Mesendoderm (in vitro differentiated cells): ENCODE measurements around the gene ERCC4.

Experiments used
- DNase-seq: peaks from one replicate; pipeline ENCODE4 v3.0.0; 2013
- H2AK5ac ChIP-seq: 2 replicates; pipeline ENCODE4 v1.6.1; 2013; ENCODE audit warnings: low read length, inconsistent platforms
- H2BK120ac ChIP-seq: 2 replicates; pipeline ENCODE4 v1.6.1; 2013; ENCODE audit warnings: low read depth, mild to moderate bottlenecking, low read length, moderate library complexity, mixed read lengths
- H2BK15ac ChIP-seq: replicated peaks from 2 replicates; pipeline ENCODE4 v1.6.1; 2013; ENCODE audit warnings: low read depth, mild to moderate bottlenecking, moderate library complexity
- H2BK5ac ChIP-seq: 2 replicates; pipeline ENCODE4 v1.6.1; 2013; ENCODE audit warnings: low read length, inconsistent platforms
- H3K18ac ChIP-seq: 2 replicates; pipeline ENCODE4 v1.6.1; 2013; ENCODE audit warnings: mild to moderate bottlenecking, low read length, mixed read lengths
- H3K23ac ChIP-seq: one replicate; pipeline ENCODE4 v1.6.1; 2013; ENCODE audit warnings: low read length
- H3K27ac ChIP-seq: 2 replicates; pipeline ENCODE4 v1.5.1; 2013; ENCODE audit warnings: low read depth, mild to moderate bottlenecking, inconsistent platforms, low read length, moderate library complexity
- H3K27me3 ChIP-seq: 2 replicates; pipeline ENCODE4 v1.6.1; 2013; ENCODE audit warnings: low read length, control low read depth, mild to moderate bottlenecking, inconsistent platforms; ENCODE audit not compliant: insufficient read depth, poor library complexity
- H3K36me3 ChIP-seq: 2 replicates; pipeline ENCODE4 v1.6.1; 2013; ENCODE audit warnings: low read length, inconsistent platforms; ENCODE audit not compliant: control insufficient read depth, insufficient read depth
- H3K4ac ChIP-seq: one replicate; pipeline ENCODE4 v1.6.1; 2013; ENCODE audit warnings: low read depth, mild to moderate bottlenecking, low read length, moderate library complexity
- H3K4me1 ChIP-seq: 2 replicates; pipeline ENCODE4 v1.6.1; 2013; ENCODE audit warnings: low read depth, low read length, inconsistent platforms; ENCODE audit not compliant: control insufficient read depth
- H3K4me2 ChIP-seq: 2 replicates; pipeline ENCODE4 v1.6.1; 2013; ENCODE audit warnings: low read length
- H3K4me3 ChIP-seq: 2 replicates; pipeline ENCODE4 v1.5.1; 2013; ENCODE audit warnings: mild to moderate bottlenecking, low read length
- H3K56ac ChIP-seq: one replicate; pipeline ENCODE4 v1.6.1; 2013; ENCODE audit warnings: low read length
- H3K79me1 ChIP-seq: 2 replicates; pipeline ENCODE4 v1.6.1; 2013; ENCODE audit warnings: low read length, inconsistent platforms
- H3K79me2 ChIP-seq: 2 replicates; pipeline ENCODE4 v1.6.1; 2013; ENCODE audit warnings: mild to moderate bottlenecking, low read length; ENCODE audit not compliant: control insufficient read depth, insufficient read depth
- H3K9ac ChIP-seq: 2 replicates; pipeline ENCODE4 v1.6.1; 2013; ENCODE audit warnings: low read length, inconsistent platforms
- H4K5ac ChIP-seq: one replicate; pipeline ENCODE4 v1.6.1; 2013; ENCODE audit warnings: low read length
- H4K8ac ChIP-seq: one replicate; pipeline ENCODE4 v1.6.1; 2013; ENCODE audit warnings: low read depth, mild to moderate bottlenecking, control low read depth, low read length, moderate library complexity
- WGBS: extraction: QIAGEN DNeasy Blood & Tissue Kit; methylation state at CpG from one replicate; pipeline ENCODE4 v1.1.7; 2013; ENCODE audit warnings: low lambda C conversion rate, missing lambda C conversion rate; ENCODE audit not compliant: insufficient coverage; ENCODE audit errors: extremely low coverage; 5-methylcytosine and 5-hydroxymethylcytosine counted together

ERCC4 gene

DNA sequence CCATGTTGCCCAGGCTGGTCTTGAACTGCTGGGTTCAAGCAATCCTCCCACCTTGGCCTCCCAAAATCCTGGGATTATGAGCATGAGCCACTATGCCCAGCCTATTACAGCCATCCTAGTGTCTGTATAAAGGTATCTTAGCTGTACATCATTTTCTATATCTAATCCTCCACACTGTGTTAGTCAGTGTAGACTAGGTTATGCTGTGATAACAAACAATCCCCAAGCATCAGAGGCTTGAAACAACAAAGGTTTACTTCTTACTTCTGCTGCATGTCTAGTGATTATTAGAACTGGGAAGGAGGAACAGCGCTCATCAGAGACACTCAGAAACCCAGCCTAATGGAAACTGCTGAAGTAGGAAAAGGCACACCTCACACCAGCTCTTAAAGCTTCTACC lies 68.1 kb downstream of the ERCC4 start:
- Histone ChIP-seq H3K27ac (no peak overlapping the region), H3K9ac (no peak overlapping the region), H3K18ac (no peak overlapping the region), H3K23ac (no peak overlapping the region), H4K8ac (no peak overlapping the region), H3K36me3 (no peaks in the 10 kb centered on the region), H3K27me3 (no peaks in the 10 kb centered on the region), H3K79me1 (no peaks in the 10 kb centered on the region), H3K4me2 (no peak overlapping the region), H3K4me1 (no peaks in the 10 kb centered on the region), H4K5ac (no peak overlapping the region), H2BK120ac (no peak overlapping the region), H3K56ac (no peak overlapping the region), H3K79me2 (no peaks in the 10 kb centered on the region), H3K4ac (no peak overlapping the region), H3K4me3 (no peak overlapping the region), H2BK15ac (no peak overlapping the region), H2AK5ac (no peak overlapping the region), H2BK5ac (no peak overlapping the region)
- WGBS = no CpG with 5 or more reads among the region's 1 CpG
- no peak for DNase-seq

DNA sequence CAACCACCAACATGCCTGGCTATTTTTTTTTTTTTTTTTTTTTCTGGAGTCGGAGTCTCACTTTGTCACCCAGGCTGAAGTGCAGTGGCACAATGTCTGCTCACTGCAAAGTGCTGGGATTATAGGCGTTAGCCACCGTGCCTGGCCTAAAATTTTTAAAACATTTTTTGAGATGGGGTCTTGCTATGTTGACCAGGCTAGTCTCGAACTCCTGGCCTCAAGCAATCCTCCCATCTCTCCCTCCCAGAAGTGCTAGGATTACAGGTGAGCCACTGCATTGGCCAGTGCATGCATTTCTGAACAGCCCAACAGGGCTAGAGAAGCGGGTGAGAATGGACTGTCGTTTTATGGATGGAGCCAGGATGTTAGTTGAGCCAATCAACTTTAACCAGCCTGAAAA lies 72.4 kb downstream of the ERCC4 start:
- Histone ChIP-seq H3K23ac (no peak overlapping the region), H3K4me3 (no peak overlapping the region), H4K5ac (no peak overlapping the region), H3K79me1 (no peaks in the 10 kb centered on the region), H2AK5ac (no peak overlapping the region), H3K56ac (no peak overlapping the region), H3K27ac (no peak overlapping the region), H3K9ac (no peak overlapping the region), H2BK15ac (no peak overlapping the region), H2BK120ac (no peak overlapping the region), H3K4me2 (no peak overlapping the region), H3K79me2 (no peaks in the 10 kb centered on the region), H3K27me3 (no peaks in the 10 kb centered on the region), H4K8ac (no peak overlapping the region), H2BK5ac (no peak overlapping the region), H3K36me3 (no peaks in the 10 kb centered on the region), H3K4ac (no peak overlapping the region), H3K18ac (no peak overlapping the region), H3K4me1 (no peaks in the 10 kb centered on the region)
- no peak for DNase-seq
- no CpG with 5 or more reads among the region's 6 CpGs for WGBS

DNA sequence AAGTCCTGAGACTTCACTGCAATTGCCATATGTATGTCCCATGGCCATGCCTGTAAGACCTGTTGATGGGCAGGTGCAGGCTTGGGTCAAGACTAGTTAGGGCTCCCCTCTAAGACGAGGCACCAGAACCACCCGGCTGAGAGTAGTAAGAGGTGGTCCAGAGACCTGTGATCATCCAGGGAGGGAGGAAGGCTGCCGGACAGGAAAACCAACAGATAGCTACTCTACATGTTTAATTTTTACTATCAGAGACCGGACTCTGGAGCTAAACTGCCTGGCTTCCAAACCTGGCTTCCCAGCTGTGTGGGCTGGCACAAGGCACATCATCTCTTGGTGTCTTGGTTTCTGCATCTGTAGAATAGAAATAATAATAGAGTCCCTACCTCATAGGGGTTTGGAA lies 73.0 kb downstream of the ERCC4 start:
- no peak overlapping the region for H3K23ac ChIP-seq
- no peaks in the 10 kb centered on the region for H3K79me2 ChIP-seq
- H3K4ac ChIP-seq = no peak overlapping the region
- no peak overlapping the region for H3K9ac ChIP-seq
- no peak overlapping the region for H2AK5ac ChIP-seq
- H3K36me3 ChIP-seq = no peaks in the 10 kb centered on the region
- H4K5ac ChIP-seq = no peak overlapping the region
- H2BK5ac ChIP-seq = no peak overlapping the region
- no peaks in the 10 kb centered on the region for H3K27me3 ChIP-seq
- no peak overlapping the region for H3K18ac ChIP-seq
- H3K4me1 ChIP-seq = no peaks in the 10 kb centered on the region
- H3K79me1 ChIP-seq = no peaks in the 10 kb centered on the region
- no CpG with 5 or more reads among the region's 4 CpGs for WGBS
- H2BK15ac ChIP-seq = no peak overlapping the region
- no peak overlapping the region for H3K4me3 ChIP-seq
- no peak overlapping the region for H2BK120ac ChIP-seq
- H3K27ac ChIP-seq = no peak overlapping the region
- no peak for DNase-seq
- H3K56ac ChIP-seq = no peak overlapping the region
- no peak overlapping the region for H3K4me2 ChIP-seq
- no peak overlapping the region for H4K8ac ChIP-seq

- Histone ChIP-seq H3K79me2 (no peaks in the 10 kb centered on the region), H3K4me3 (no peak overlapping the region), H3K4me2 (no peak overlapping the region), H3K23ac (no peak overlapping the region), H2AK5ac (no peak overlapping the region), H4K5ac (no peak overlapping the region), H3K79me1 (no peaks in the 10 kb centered on the region), H3K18ac (no peak overlapping the region), H2BK120ac (no peak overlapping the region), H3K9ac (no peak overlapping the region), H3K4me1 (no peaks in the 10 kb centered on the region), H3K36me3 (no peaks in the 10 kb centered on the region), H2BK5ac (no peak overlapping the region), H4K8ac (no peak overlapping the region), H3K4ac (no peak overlapping the region), H2BK15ac (no peak overlapping the region), H3K27me3 (no peaks in the 10 kb centered on the region), H3K56ac (no peak overlapping the region), H3K27ac (no peak overlapping the region)
- WGBS = no CpG with 5 or more reads among the region's 14 CpGs
- DNase-seq = no peak
Observed at GRCh38 chr16:13994239-13995106, 74.5 kb downstream of the ERCC4 start.

GRCh38 chr16:13995194-13995593 lies 75.2 kb downstream of the ERCC4 start:
- WGBS = no CpG with 5 or more reads among the region's 1 CpG
- Histone ChIP-seq H2BK120ac (no peak overlapping the region), H3K18ac (no peak overlapping the region), H3K4ac (no peak overlapping the region), H3K79me2 (no peaks in the 10 kb centered on the region), H2BK5ac (no peak overlapping the region), H3K27ac (no peak overlapping the region), H3K36me3 (no peaks in the 10 kb centered on the region), H3K4me1 (no peaks in the 10 kb centered on the region), H3K79me1 (no peaks in the 10 kb centered on the region), H2BK15ac (no peak overlapping the region), H3K9ac (no peak overlapping the region), H2AK5ac (no peak overlapping the region), H3K23ac (no peak overlapping the region), H3K56ac (no peak overlapping the region), H3K4me2 (no peak overlapping the region), H3K4me3 (no peak overlapping the region), H3K27me3 (no peaks in the 10 kb centered on the region), H4K8ac (no peak overlapping the region), H4K5ac (no peak overlapping the region)
- DNase-seq = no peak
